Psoas muscle (tissue), 7 donors: Measurements from ENCODE around the gene GALNT12. TPM values are rescaled to one million over a fixed set of nuclear protein-coding genes. Genes with fewer than 3 reads are reported as not detected.

ENCODE experiments used
- polyA plus RNA-seq, 3 donors: library from polyadenylated mRNA; stranded (reverse); fragments of 200-250 nt; gene quantifications; one replicate each; pipeline ENCODE4 v1.2.3, GENCODE V29; 2013
- total RNA-seq, 4 donors: library from RNA; stranded (reverse); fragmentation: NEBNext Ultra II Directional in 2 of 4; extraction: Animal tissue kit (Norgen Biotek cat#: 25700) in 2 of 4; gene quantifications; one replicate each; pipeline versions ENCODE4 v1.2.1 to v1.2.4, GENCODE V29; 2021 to 2023
- donor health status: healthy with polysubstance abuse.
- donor health status: DM: no; HTN: no; CAD: no; lungs with moderate emphysema.
- donor health status: Bipolar disorder and iron deficiency.
- donor health status: healthy.
- donor health status: DM: no; HTN: no; CAD: no.
- donor health status: DM: no; HTN: no; CAD: no.
- donor health status: DM: yes; HTN: yes; CAD: no.

Gene GALNT12
- total and polyA plus RNA-seq, 7 donors: 0.12 to 0.32 (median 0.28) TPM; not detected in 1

Other genes starting within 250 kb of the GALNT12 start
- under 1 TPM; 0.38 to 0.66 (median 0.42) TPM for gene GABBR2, start 98.7 kb upstream of the GALNT12 start, total RNA-seq
- gene GABBR2, start 98.7 kb upstream of the GALNT12 start, polyA plus RNA-seq: under 1 TPM; 0.08 to 0.34 (median 0.14) TPM
- gene ANKS6, start 11.1 kb upstream of the GALNT12 start, total RNA-seq: 1 to 10 TPM; 3.4 to 6.2 (median 5.6) TPM
- gene ANKS6, start 11.1 kb upstream of the GALNT12 start, polyA plus RNA-seq: 1 to 10 TPM; 2.5 to 4.7 (median 4.1) TPM
- gene COL15A1, start 136.2 kb downstream of the GALNT12 start, total RNA-seq: 10 to 100 TPM in 2 of 4 donors, 1 to 10 TPM in 2; 5.6 to 34.7 (median 14.3) TPM
- gene COL15A1, start 136.2 kb downstream of the GALNT12 start, polyA plus RNA-seq: 1 to 10 TPM; 2.9 to 7.5 (median 3.7) TPM